Right lobe of liver (tissue), 4 donors: ENCODE data around the gene RNASE4.
A peak's percentile ranks its signal among the peaks of the same experiment; 100 is the strongest.

ENCODE experiments used
- CTCF ChIP-seq, 4 donors: fragments of 200-600 bp in 3 of 4; fragments of 450-650 bp in 1 of 4; IDR thresholded peaks; one replicate each; pipeline versions ENCODE4 v1.5.1 to v1.8.0; 2016 to 2022; ENCODE audit warnings: antibody characterized with exemption in 4 of 4, mild to moderate bottlenecking in 2 of 4
- POLR2A ChIP-seq: fragments of 450-650 bp; IDR thresholded peaks from one replicate; pipeline ENCODE4 v1.6.1; 2017; ENCODE audit warnings: antibody characterized with exemption, mild to moderate bottlenecking
- donor health status: DM: no; HTN: no; CAD: no.
- donor health status: DM: no; HTN: no; CAD: no.
- donor health status: DM: no; HTN: yes; CAD: no.

- TF ChIP-seq CTCF (IDR thresholded peaks at IDR 0.05) (no peak), POLR2A (peak; percentile 2)
These were observed 15.6 kb downstream of the RNASE4 start for GRCh38 chr14:20699931-20700330.
